Stimulated activated CD4-positive, alpha-beta T cell treated with anti-CD3 and anti-CD28 coated beads, Interleukin-1b, Interleukin-23, amount 100 ng/mL, for 24 hours (primary cell): ENCODE results near the gene EXOC3L2.
"Not testable (repeated sequence)": the region's sequence is repeated elsewhere in the genome, so short reads cannot be mapped to it uniquely, and the experiment has no call there.

Experiments used
- DNase-seq, 4 experiments: peaks; one replicate each; pipeline ENCODE4 v3.0.0-alpha.2; 2020; ENCODE audit warnings: low read depth in 4 of 4, low spot score in 1 of 4

EXOC3L2 gene

DNA sequence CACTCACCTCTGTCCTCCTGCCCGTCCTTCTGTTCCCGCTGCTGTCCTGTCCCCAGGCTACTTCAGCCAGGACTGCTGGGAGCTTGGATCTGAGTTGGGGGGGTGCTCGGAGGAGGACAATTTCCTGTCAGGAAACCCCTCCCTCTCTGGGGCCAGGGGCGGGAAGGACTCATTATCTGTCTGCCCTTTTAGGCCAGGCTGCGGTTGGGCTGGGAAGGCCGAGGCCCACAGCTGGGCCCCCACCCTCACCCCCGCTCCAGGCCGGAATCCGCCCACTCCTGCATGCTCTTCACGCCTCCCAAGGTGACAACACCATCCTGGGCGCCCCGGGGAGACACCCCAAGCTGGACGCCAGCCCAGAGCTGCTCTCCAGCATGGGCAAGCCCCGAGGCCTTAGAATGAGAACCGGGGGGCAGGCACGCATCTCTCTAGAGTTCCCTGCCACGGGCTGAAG is at the start of gene EXOC3L2:
Gene EXOC3L2 (minus strand): TSS at position 74 of the 454 bp plus-strand sequence. CDS start 6,362 bp downstream, outside the sequence.
- DNase-seq: no peak

DNA sequence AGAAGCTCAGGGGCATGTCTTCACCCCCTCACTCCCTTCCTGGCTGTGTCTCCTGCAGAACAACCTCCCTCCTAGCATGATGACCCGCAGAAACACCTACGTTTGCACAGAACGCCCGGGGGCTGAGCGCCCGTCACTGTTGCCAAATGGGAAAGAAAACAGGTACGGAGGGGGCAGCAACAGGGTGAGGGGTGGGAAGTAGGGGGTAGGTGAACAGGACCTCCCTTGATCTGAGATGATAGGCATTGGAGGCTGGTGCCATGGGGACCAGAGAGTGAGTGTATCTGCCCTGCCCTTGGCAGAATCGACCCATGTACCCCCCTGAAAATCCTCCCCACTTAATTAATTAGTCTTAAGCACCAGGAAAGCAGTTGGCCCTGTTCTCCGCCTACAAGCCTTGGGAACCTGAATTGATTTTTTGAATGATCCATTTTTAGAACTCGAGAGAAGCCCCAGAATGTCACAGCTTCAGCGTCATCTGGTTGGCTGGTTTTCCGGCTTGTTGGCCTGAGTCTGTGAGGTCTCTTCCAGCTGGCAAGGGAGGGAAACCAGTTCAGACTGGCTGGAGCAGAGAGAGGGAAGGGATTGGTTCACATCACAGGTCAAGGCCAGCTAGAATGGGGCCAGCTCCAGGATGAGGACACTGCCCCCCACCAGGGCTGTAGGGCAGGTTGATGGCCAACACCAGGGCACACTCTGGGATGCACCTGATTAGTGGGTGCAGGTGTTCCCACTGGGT is 49.3 kb upstream of the EXOC3L2 start:
- DNase-seq: no peak

DNA sequence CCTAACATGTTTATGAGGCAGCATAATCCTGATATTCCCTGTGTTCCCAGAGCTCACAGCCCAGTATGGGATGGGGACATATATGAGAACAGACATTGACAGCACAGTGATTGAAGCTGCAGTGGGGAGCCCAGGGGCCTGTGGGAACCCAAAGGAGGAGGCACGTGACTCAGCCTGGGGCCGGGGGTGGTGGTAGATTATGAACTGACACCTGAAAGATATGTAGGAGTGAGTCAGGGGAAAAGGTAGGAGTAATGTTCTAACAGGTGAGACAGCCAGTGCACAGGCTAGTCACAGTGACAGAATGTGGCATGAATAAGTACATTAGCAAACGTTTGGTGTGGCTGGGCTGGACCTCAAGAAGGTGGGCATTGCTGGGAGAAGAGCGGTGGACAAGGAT is 48.5 kb upstream of the EXOC3L2 start:
- no peak for DNase-seq

DNA sequence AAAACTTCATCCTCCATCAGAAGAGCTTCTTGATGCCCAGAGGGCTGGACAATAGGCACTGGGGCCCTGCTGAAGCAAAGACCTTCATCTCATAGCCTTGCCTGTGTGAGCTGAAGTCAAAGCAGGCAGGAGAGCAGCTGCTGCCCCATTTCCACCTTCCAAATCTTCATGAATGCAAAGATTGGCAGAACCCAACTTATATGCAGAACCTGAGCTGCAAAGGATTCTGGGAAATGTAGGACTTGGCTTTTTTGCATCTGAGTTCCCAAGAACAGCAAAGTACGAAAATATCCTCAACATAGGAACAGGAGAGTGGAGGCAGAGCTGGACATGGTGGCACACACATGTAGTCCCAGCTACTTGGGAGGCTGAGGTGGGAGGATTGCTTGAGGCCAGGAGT is 46.6 kb upstream of the EXOC3L2 start:
- DNase-seq: no peak

DNA sequence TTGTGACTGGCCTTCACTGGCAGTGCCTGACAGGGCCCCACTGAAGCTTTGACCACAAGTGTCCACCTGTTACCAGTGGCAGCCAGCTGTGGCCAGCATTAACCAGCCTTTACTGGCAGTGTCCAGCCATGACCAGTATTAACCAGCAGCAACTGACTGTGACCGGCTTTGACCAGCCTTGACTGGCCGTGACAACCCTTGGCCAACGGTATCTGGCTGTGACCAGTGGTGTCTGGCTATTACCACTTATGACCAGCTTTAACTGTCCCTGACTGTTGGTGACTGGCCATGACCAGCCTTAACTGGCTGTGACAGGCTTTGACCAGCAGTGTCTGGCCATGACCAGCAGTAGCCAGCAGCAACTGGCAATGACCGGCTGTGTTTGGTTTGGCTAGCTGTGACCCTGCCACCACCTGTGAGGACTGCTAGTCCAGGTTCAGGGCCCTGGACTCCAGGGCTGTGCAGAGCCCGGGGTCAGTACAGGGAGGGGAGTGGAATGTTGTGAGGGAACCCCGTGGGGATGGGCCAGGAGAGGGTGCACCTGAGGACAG is 45.2 kb upstream of the EXOC3L2 start:
- no peak for DNase-seq

DNA sequence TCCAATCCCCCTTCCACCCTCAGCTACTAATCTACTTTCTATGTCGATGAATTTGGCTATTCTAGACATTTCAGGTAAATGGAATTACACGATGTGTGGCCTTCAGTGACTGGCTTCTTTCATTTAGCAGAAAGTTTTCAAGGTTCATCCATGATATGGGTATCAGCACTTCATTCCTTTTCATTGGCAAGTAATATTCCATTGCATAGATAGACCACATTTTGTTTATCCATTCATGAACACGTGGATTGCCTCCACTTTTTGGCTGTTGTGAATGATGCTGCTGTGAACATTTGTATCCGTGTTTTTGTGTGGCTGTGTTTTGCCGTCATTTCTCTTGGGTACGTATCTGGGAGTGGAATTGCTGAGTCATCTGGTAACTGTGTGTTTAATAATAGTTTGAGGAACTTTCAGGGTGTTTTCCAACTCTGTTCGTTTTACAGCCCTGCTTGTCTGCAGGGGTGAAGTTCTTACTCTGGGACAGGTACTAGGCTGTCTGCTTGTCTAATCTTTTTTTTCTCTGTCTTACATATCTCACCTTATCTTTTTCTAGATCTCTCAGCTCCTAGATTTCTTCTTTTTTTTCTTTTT is 38.3 kb upstream of the EXOC3L2 start:
- DNase-seq: no peak

DNA sequence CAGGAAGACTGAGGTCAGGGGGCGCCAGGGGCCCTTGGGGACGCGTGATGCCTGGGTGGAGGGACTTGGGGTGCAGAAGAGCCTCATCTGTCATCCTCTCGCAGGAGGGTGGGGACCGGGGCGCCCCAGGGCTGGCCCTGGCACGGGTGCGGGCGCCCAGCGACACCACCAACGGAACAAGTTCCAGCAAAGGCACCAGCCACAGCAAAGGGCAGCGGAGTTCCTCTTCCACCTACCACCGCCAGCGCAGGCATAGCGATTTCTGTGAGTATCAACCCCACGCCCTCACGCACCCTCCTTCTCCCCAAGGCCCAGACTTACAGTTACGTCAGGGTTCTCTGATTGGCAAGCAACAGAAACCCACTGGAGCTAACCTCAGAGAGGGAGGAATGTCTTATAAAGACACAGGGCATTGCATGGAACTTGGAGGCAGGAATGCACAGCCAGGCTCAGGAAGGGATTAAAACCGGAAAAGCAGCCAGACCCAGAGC is 35.3 kb upstream of the EXOC3L2 start:
- no peak for DNase-seq

DNA sequence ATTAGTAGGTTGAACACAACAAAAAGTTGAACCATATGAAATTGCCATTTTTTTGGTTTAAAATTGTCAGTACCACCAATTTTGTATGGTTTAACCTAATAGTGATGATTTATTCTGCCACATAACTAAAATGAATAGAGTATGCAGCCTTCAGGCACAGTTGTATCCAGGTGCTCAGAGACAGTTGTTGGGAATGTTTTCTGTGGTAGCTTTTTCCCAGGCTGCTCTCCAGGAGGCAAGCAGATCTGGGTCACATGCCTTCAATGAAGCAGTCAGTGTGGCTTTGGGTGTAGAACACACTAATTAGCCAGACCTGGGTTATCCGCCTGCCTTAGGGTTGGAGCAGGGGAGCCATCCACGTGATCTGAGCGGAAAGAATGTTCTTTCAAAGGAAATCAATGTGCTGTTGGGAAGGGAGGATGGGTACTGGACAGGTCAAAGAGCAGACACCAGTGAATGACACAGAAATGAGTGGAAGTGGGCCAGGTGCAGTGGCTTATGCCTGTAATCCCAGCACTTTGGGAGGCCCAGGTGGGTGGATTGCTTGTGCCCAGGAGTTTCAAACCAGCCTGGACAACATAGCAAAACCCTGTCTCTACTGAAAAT is 34.5 kb upstream of the EXOC3L2 start:
- no peak for DNase-seq

DNA sequence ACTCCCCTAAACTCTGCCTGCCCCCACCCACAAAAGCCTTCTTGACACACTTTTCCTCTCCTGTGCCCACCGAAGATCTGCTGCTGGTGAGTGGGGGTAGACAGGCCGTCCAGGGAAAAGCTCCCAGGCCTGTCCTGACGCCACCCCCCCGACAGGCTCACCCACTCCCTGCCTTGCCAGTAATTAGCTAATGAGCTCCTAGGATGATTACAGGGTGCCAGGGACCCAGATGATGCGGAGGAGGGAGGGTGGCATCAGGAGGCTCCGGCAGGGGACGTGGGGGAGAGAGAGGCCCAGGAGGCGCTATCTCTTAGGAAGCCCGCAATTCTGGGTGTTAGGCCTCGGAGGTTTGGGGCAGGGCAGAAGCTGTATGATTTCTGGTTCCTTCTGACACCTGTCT is 32.9 kb upstream of the EXOC3L2 start:
- DNase-seq: no peak

DNA sequence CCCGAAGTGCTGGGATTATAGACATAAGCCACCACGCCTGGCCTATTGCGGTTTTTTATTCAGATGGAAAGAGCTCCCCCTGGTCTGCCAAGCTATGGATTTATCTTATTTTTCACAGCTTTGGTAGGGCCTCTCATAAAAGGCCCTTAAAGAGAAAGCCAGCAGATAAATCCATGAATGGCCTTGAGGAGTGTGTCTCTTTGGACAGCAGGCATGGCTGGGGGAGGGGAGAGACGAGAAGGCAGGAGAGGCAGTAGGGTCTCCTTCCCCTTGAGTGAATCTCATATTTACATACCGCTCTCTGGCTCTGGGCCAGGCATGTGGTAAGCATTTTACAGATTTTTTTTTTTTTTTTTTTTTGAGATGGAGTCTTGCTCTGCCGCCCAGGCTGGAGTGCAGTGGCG is 31.1 kb upstream of the EXOC3L2 start:
- DNase-seq: no peak

DNA sequence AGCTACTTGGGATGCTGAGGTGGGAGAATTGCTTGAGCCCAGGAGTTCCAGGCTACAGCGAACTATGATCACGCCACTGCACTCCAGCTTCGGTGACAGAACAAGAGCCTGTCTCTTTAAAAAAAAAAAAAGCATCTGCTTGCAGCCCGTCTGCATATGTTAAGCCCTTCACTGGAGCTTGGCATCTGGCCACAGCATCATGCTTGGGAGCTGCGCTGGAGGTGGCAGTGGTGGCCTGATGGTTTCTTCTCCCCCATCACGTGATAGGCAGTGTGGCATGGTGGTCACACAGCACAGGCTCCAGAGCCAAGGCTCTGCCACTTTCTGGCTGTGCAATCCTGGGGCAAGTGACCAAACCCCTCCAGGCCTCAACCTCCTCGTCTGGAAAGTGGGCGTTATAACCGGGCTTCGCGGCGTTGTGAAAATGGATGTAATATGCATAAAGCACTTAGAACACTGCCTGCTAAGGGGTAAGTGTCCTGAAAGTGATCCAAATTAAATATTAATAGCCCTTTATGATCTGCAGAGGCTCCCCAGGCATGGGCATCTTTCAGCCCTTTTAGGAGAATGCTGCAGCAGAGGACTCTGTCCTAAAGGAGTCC is 30.3 kb upstream of the EXOC3L2 start:
- DNase-seq: no peak

DNA sequence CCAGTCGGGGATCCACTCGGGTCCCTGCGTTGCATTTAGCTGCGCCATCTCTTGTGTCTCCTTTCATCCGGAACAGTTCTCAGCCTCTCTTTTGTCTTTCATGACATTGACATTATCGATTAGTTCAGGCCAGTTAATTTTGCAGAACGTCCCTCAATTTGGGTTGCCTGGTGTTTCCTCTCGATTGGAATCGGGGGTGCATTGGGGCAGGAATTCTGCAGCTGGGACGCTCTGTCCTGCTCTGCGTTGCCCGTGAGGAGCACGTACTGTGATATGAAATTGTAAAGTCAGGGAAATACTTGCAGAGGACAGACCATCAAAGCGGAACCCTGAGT is 28.3 kb upstream of the EXOC3L2 start:
- no peak for DNase-seq

DNA sequence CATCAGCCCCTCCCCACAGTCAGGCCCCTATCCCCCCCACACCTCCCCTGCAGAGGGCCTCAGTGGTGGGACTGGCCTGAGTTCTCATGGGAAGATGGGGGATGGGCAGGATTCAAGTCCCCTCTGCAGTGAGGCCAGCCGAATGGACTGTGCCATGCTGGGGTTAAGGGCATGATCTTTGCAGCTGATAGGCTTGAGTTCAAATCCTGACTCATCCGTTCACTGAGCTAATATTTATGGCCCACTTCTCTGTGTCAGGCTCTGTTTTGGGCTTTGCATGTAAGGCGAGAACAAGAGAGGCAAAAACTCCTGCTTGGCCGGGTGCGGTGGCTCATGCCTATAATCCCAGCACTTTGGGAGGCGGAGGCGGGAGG is 26.5 kb upstream of the EXOC3L2 start:
- no peak for DNase-seq

DNA sequence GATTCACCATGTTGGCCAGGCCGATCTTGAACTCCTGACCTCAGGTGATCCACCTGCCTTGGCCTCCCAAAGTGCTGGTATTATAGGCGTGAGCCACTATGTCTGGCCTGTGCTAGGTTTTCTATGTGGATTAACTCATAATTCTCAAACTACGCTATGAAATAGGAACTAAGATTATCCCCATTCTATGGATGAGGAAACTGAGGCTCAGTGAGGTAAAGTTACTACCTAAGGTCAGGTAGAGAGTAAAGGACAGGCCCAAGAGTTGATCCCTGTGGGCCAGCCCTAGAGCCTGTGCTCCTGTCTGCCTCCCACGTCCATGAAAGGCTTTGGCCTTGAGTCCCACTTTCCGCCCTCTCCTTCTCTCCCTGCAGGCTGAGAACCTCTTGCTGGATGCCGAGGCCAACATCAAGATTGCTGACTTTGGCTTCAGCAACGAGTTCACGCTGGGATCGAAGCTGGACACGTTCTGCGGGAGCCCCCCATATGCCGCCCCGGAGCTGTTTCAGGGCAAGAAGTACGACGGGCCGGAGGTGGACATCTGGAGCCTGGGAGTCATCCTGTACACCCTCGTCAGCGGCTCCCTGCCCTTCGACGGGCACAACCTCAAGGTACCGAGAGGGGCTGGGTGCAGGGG is 26.0 kb upstream of the EXOC3L2 start:
- DNase-seq: no peak

DNA sequence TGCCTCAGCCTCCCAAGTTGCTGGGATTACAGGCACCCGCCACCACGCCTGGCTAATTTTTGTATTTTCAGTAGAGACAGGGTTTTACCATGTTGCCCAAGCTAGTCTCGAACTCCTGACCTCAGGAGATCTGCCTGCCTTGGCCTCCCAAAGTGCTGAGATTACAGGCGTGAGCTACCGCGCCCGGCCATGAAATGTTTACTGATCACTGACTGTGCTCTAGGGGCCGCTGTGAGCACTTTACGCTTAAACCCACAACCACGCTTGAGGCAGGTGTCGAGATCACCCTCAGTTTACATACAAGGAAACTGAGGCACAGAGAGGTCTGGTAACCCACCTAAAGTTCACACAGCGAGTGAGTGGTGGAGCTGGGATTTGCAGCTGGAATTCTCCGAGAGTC is 24.7 kb upstream of the EXOC3L2 start:
- DNase-seq: not testable (repeated sequence)

DNA sequence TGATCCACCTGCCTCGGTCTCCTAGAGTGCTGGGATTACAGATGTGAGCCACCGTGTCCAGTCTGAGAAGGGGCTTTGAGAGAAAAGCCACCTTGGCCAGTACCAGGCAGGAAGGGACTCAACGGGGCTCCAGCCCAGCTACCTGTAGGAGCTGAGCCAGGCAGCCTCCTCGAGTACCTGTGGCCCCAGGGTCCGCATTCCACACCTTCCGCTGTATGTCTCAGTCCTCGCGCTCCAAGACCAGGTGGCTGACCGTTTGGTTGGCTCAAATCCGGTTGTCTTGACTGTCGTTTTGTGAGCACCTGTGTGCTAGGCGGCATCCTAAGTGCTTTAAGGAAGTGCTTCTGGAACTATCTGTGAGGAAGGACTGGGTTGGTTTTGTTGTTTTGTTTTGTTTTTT is 22.1 kb upstream of the EXOC3L2 start:
- no peak for DNase-seq

DNA sequence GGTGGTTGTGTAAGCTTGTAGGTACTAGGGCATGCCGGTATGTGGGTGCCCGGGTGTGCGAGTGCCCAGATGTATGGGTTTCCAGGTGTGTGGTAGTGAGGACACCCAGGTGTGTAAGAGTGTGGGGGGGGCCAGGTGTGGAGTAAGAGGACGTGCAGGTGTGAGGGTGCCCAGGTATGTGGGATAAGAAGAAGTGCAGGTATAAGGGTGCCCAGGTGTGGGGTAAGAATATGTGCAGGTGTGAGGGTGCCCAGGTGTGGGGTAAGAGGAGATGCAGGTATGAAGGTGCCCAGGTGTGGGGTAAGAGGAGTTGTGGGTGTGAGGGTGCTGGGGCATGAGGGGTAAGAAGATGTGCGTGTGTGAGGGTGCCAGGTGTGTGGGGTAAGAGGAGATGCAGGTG is 20.2 kb upstream of the EXOC3L2 start:
- no peak for DNase-seq

DNA sequence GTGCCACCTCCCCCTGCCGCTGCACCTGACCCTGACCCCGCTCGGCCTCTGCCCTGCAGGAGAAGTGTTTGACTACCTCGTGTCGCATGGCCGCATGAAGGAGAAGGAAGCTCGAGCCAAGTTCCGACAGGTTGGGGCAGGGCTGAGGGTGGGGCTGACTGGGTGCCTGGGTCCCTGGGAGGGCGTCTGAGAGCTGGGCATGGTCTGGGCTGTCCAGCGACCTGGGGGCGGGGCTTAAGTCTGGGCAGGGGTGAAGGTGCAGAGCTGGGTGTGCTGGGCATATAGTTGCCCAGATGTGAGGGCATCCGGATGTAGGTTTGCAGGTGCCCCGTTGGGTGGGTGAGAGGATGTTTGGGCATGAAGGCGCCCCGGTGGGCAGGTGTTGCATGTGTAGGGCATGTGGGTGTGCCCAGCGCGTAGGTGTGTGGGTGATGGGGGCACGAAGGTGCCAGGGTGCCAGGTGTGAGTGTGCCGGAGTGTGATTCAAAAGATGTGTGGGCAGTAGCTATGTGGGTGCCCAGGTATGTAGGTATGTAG is 19.6 kb upstream of the EXOC3L2 start:
- DNase-seq: no peak

DNA sequence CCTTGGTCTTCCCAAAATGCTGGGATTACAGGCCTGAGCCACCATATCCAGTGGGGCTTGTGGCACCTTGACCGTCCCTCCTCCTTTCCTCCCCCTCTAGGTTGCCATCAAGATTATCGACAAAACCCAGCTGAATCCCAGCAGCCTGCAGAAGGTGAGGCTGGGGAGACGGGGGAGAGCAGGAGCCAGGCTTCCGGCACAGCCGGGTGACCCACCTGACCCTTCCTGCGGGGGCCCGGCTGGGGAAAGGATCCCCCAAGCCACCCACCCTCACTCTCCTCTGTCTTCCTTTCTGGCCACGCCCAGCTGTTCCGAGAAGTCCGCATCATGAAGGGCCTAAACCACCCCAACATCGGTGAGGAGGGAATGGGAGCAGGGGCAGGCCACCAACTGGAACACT is 17.8 kb upstream of the EXOC3L2 start:
- no peak for DNase-seq

DNA sequence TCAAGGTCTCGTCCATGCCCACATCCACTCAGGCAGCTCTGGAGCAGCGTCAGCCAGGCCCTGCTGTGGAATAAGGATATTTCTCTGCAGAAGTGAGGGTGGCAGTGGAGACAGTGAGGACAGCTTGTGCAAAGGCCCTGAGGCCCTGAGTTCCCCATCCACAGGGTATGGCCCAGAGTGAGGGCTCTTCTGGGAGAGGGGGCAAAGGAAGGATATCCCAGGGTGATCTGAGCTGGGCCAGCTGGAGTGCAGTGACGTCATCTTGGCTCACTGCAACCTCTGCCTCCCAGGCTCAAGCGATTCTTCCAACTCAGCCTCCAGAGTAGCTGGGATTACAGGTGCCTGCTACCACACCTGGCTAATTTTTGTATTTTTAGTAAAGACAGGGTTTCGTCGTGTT is 17.4 kb upstream of the EXOC3L2 start:
- DNase-seq: no peak

DNA sequence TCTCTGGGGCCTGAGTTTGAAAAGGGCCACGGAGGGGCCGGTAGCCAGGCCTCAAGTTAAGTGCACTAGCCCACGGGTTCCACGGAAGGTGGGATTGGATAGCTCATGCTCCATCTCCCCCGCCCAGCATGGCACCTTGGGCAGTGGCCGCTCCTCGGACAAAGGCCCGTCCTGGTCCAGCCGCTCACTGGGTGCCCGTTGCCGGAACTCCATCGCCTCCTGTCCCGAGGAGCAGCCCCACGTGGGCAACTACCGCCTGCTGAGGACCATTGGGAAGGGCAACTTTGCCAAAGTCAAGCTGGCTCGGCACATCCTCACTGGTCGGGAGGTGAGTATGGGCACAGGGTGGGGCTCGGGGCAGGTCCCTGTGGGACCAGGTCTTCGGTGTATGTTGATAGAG is 13.7 kb upstream of the EXOC3L2 start:
- no peak for DNase-seq
